ENCODE measurements around the gene MMAB.

- TF ChIP-seq CTCF (IDR thresholded peaks at IDR 0.05) (no peak), POLR2A (IDR thresholded peaks at IDR 0.05) (no peak)
Observed at GRCh38 chr12:109607618-109608017, 34.3 kb upstream of the MMAB start.
